ENCODE measurements around the gene RNF223. TPM values are rescaled to one million over a fixed set of nuclear protein-coding genes. Genes with fewer than 3 reads are reported as not detected.

Gene RNF223
- total and polyA plus RNA-seq, 2 of the 13 experiments (the other 11 are each of a cell fraction or from before 2014, with no cell fraction given): 0.03 TPM; not detected in 1

DNA sequence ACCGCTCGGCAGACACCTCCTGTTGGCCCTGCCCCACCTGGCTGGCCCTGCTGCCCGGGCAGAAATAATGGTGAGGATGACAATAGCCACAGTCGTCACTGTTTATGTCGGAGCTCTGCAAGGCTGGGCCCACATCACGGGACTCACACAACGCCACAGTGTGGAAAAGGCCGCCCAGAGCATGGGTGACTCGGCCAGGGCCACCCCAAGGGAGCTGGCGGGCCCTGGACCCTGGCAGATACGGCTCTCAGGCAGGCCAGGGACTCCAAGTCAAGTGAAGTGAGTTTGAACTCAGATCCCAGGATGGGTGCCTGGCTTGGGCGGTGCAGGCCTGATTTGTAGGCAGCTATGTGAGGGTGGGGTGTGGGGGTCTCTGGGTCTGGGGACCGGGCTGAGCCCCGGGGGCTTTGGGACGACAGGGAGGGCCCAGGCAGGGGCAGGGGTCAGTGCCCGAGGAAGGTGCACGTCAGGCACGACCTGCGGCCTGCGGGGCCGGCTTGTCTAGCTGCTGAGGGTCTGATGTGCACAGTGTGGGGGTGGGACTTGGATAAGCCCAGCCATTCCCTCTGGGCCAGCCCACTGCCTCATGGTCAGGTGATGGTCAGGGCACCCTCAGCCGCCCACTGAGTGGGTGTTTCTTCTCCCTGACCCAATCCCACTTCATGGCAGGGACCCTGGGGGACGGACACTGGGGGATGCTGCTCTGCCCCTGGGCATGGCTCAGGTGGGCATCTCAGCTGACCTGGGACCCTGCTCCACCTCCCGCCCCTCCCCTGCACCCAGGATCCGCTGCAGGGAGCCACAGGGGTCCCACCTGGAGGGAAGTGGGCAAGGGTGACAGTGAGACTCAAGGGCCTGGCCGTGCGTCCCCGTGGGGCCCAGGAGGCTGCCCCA lies 1.0 kb downstream of the RNF223 start:
- TF ChIP-seq, protein P1, sequence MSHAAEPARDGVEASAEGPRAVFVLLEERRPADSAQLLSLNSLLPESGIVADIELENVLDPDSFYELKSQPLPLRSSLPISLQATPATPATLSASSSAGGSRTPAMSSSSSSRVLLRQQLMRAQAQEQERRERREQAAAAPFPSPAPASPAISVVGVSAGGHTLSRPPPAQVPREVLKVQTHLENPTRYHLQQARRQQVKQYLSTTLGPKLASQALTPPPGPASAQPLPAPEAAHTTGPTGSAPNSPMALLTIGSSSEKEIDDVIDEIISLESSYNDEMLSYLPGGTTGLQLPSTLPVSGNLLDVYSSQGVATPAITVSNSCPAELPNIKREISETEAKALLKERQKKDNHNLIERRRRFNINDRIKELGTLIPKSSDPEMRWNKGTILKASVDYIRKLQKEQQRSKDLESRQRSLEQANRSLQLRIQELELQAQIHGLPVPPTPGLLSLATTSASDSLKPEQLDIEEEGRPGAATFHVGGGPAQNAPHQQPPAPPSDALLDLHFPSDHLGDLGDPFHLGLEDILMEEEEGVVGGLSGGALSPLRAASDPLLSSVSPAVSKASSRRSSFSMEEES (CRISPR knock-in tag; IDR thresholded peaks at IDR 0.05): no peak
- TF ChIP-seq MTF2 (CRISPR knock-in tag; IDR thresholded peaks at IDR 0.05; ENCODE audit: borderline replicate concordance): 0 out of 2 replicates have a peak, but pooled peaks have one; percentile 31
- TF ChIP-seq TSC22D2 (CRISPR knock-in tag; IDR thresholded peaks at IDR 0.05; ENCODE audit: borderline replicate concordance): no peak
- TF ChIP-seq YEATS2 (CRISPR knock-in tag; IDR thresholded peaks at IDR 0.05; ENCODE audit: borderline replicate concordance): no peak
- TF ChIP-seq, protein P2, sequence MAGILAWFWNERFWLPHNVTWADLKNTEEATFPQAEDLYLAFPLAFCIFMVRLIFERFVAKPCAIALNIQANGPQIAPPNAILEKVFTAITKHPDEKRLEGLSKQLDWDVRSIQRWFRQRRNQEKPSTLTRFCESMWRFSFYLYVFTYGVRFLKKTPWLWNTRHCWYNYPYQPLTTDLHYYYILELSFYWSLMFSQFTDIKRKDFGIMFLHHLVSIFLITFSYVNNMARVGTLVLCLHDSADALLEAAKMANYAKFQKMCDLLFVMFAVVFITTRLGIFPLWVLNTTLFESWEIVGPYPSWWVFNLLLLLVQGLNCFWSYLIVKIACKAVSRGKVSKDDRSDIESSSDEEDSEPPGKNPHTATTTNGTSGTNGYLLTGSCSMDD (CRISPR knock-in tag; IDR thresholded peaks at IDR 0.05): no peak
- TF ChIP-seq, protein P3, sequence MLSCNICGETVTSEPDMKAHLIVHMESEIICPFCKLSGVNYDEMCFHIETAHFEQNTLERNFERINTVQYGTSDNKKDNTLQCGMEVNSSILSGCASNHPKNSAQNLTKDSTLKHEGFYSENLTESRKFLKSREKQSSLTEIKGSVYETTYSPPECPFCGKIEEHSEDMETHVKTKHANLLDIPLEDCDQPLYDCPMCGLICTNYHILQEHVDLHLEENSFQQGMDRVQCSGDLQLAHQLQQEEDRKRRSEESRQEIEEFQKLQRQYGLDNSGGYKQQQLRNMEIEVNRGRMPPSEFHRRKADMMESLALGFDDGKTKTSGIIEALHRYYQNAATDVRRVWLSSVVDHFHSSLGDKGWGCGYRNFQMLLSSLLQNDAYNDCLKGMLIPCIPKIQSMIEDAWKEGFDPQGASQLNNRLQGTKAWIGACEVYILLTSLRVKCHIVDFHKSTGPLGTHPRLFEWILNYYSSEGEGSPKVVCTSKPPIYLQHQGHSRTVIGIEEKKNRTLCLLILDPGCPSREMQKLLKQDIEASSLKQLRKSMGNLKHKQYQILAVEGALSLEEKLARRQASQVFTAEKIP (CRISPR knock-in tag; IDR thresholded peaks at IDR 0.05; ENCODE audit: borderline replicate concordance): no peak
- H3K4me2 ChIP-seq (ENCODE audit: low read depth, low read length): peak overlapping the region; percentile 20; the same call in 1 of the 2 replicates
- no peak overlapping the region for H3K9ac ChIP-seq (ENCODE audit: insufficient read depth, low read depth, low read length)
- H3K36me3 ChIP-seq (replicated peaks in 1 of 2; ENCODE audit: control insufficient read depth in 1 of 2, insufficient read depth in 2 of 2, low read length in 2 of 2): no peaks in the 10 kb centered on the region
- BruUV-seq (replicated peaks): no TSS peak
- H3K27ac ChIP-seq (ENCODE audit: extremely low read length, insufficient read depth, low read length): no peak overlapping the region
- WGBS (ENCODE audit: low lambda C conversion rate): 26% methylated on average over 4 of the region's 28 CpGs
- CTCF ChIA-PET (ENCODE audit: low intra/inter-chr PET ratio, low total read pairs): no interaction called here
- H4K20me1 ChIP-seq (ENCODE audit: insufficient read depth, low read length): no peaks in the 10 kb centered on the region
- H3K27me3 ChIP-seq (ENCODE audit: control insufficient read depth in 1 of 2, insufficient read depth in 2 of 2, low read length in 2 of 2): peaks cover 34 to 63% of the 10 kb centered on the region in 2 experiments
- peaks cover 37% of the 10 kb centered on the region for H3K4me1 ChIP-seq (ENCODE audit: insufficient read depth, low read length)
- intact Hi-C loops (cut with micrococcal nuclease; ENCODE audit: unreplicated experiment) (no loop called here), in situ Hi-C loops (cut with HindIII; ENCODE audit: extremely low pct_ligation_motif_present, low pct_unique_long_range_greater_than_20kb) (no loop called here)
- FAIRE-seq (no peak), DNase-seq (ENCODE audit: low spot score) (no peak), ATAC-seq (no peak)
- no peaks in the 10 kb centered on the region for H3K9me3 ChIP-seq (ENCODE audit: low read length)
- no peak overlapping the region for H2AFZ ChIP-seq (ENCODE audit: low read length)
- H3K4me3 ChIP-seq (replicated peaks in 1 of 3; ENCODE audit: insufficient read depth in 1 of 3, low read depth in 2 of 3, low read length in 3 of 3): peak overlapping the region in 1 of 3 experiments; percentile 25; a peak in 1 of 6 replicates
- POLR2A ChIA-PET: interaction anchor here (1.3 kb wide), 1 partner anchor 9 kb away, joined by 5 read pairs; no protein-coding TSS in a partner anchor
- no peaks in the 10 kb centered on the region for H3K79me2 ChIP-seq (ENCODE audit: insufficient read depth, low read length)

Measured in HepG2 (cell line).